Astrocyte (in vitro differentiated cells and primary cell): ENCODE measurements around the gene PRRG4. TPM values are rescaled to one million over a fixed set of nuclear protein-coding genes. Genes with fewer than 3 reads are reported as not detected.

Experiments used
- DNase-seq: peaks from one replicate; pipeline ENCODE4 v3.0.0-alpha.2; 2010; ENCODE audit warnings: low read depth
- FAIRE-seq: peaks from 2 replicates; lab custom pipeline; 2011; peaks lifted over from hg19 to GRCh38; lab: Jason Lieb, UNC
- H2AFZ ChIP-seq: 2 replicates; pipeline ENCODE4 v1.6.0; 2012; ENCODE audit warnings: low read depth, low read length, inconsistent platforms
- H3K27ac ChIP-seq: 2 replicates; pipeline ENCODE4 v1.5.1; 2011; ENCODE audit warnings: low read depth, low read length, inconsistent platforms
- H3K27me3 ChIP-seq: 2 replicates; pipeline ENCODE4 v1.6.0; 2011; ENCODE audit warnings: low read length, inconsistent platforms; ENCODE audit not compliant: insufficient read depth
- H3K36me3 ChIP-seq: 2 replicates; pipeline ENCODE4 v1.5.1; 2011; ENCODE audit warnings: low read length, inconsistent platforms; ENCODE audit not compliant: insufficient read depth
- H3K4me1 ChIP-seq: 2 replicates; pipeline ENCODE4 v1.5.1; 2011; ENCODE audit warnings: low read length, inconsistent platforms; ENCODE audit not compliant: insufficient read depth
- H3K4me2 ChIP-seq: 2 replicates; pipeline ENCODE4 v1.6.0; 2012; ENCODE audit warnings: low read length, inconsistent platforms
- H3K4me3 ChIP-seq: 2 replicates; pipeline ENCODE4 v1.5.1; 2011; ENCODE audit warnings: low read depth, mild to moderate bottlenecking, low read length, inconsistent platforms; ENCODE audit not compliant: insufficient read depth
- H3K79me2 ChIP-seq: 2 replicates; pipeline ENCODE4 v1.6.0; 2012; ENCODE audit warnings: mild to moderate bottlenecking, low read length, inconsistent platforms; ENCODE audit not compliant: insufficient read depth
- H3K9ac ChIP-seq: 2 replicates; pipeline ENCODE4 v1.6.0; 2012; ENCODE audit warnings: mild to moderate bottlenecking, low read length, inconsistent platforms
- H3K9me3 ChIP-seq: 2 replicates; pipeline ENCODE4 v1.5.1; 2012; ENCODE audit warnings: low read depth, mild to moderate bottlenecking, low read length, inconsistent platforms; ENCODE audit not compliant: insufficient read depth
- H4K20me1 ChIP-seq: 2 replicates; pipeline ENCODE4 v1.6.0; 2012; ENCODE audit warnings: low read length, inconsistent platforms; ENCODE audit not compliant: insufficient read depth
- H3K27ac Mint-ChIP-seq: one replicate; pipeline ENCODE4 v1.8.0; 2021; ENCODE audit warnings: mild to moderate bottlenecking, mixed read lengths; ENCODE audit not compliant: unreplicated experiment
- H3K27me3 Mint-ChIP-seq: one replicate; pipeline ENCODE4 v1.8.0; 2021; ENCODE audit warnings: low read depth, mixed read lengths; ENCODE audit not compliant: unreplicated experiment
- H3K36me3 Mint-ChIP-seq: one replicate; pipeline ENCODE4 v1.8.0; 2021; ENCODE audit warnings: low read depth, mixed read lengths; ENCODE audit not compliant: unreplicated experiment
- H3K4me1 Mint-ChIP-seq: one replicate; pipeline ENCODE4 v1.8.0; 2021; ENCODE audit warnings: low read depth, mixed read lengths; ENCODE audit not compliant: unreplicated experiment
- H3K4me3 Mint-ChIP-seq: one replicate; pipeline ENCODE4 v1.8.0; 2021; ENCODE audit warnings: mild to moderate bottlenecking, moderate library complexity, mixed read lengths; ENCODE audit not compliant: unreplicated experiment
- H3K9me3 Mint-ChIP-seq: one replicate; pipeline ENCODE4 v1.8.0; 2021; ENCODE audit warnings: mild to moderate bottlenecking, mixed read lengths; ENCODE audit not compliant: unreplicated experiment
- EZH2 ChIP-seq: IDR thresholded peaks from 2 replicates; pipeline ENCODE4 v1.6.1; 2012; ENCODE audit warnings: mild to moderate bottlenecking, low read length, inconsistent platforms; ENCODE audit not compliant: insufficient read depth
- total RNA-seq: library from RNA; stranded (reverse); gene quantifications from 2 replicates; pipeline ENCODE4 v1.2.1, GENCODE V29; 2021
- TF ChIP-seq, protein P1 (sequence below): IDR thresholded peaks from 2 replicates; pipeline ENCODE4 v1.5.1; 2011; ENCODE audit warnings: low read depth, mild to moderate bottlenecking, inconsistent platforms, low read length, moderate library complexity; ENCODE audit not compliant: insufficient read depth

The PRRG4 gene
- total RNA-seq, 1 donor from 2014 or later = 0.45 TPM

- DNase-seq (no peak), FAIRE-seq (no peak)
- H3K4me2 ChIP-seq = no peak overlapping the region
- TF ChIP-seq, protein P1, sequence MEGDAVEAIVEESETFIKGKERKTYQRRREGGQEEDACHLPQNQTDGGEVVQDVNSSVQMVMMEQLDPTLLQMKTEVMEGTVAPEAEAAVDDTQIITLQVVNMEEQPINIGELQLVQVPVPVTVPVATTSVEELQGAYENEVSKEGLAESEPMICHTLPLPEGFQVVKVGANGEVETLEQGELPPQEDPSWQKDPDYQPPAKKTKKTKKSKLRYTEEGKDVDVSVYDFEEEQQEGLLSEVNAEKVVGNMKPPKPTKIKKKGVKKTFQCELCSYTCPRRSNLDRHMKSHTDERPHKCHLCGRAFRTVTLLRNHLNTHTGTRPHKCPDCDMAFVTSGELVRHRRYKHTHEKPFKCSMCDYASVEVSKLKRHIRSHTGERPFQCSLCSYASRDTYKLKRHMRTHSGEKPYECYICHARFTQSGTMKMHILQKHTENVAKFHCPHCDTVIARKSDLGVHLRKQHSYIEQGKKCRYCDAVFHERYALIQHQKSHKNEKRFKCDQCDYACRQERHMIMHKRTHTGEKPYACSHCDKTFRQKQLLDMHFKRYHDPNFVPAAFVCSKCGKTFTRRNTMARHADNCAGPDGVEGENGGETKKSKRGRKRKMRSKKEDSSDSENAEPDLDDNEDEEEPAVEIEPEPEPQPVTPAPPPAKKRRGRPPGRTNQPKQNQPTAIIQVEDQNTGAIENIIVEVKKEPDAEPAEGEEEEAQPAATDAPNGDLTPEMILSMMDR = no peak
- TF ChIP-seq EZH2 = no peak
- H3K27ac Mint-ChIP-seq = no peak overlapping the region
- no peaks in the 10 kb centered on the region for H3K27me3 Mint-ChIP-seq
- H2AFZ ChIP-seq = no peak overlapping the region
- no peak overlapping the region for H3K4me3 Mint-ChIP-seq
- no peak overlapping the region for H3K9ac ChIP-seq
- peaks cover 16% of the 10 kb centered on the region for H3K4me1 Mint-ChIP-seq
- H3K27ac ChIP-seq = no peak overlapping the region
- H3K36me3 Mint-ChIP-seq = peaks cover 4% of the 10 kb centered on the region
- H3K4me1 ChIP-seq = peaks cover 8% of the 10 kb centered on the region
- no peak overlapping the region for H3K4me3 ChIP-seq
- no peaks in the 10 kb centered on the region for H3K27me3 ChIP-seq
- H3K9me3 ChIP-seq = no peaks in the 10 kb centered on the region
- H3K9me3 Mint-ChIP-seq = no peaks in the 10 kb centered on the region
- H3K79me2 ChIP-seq = peaks cover 100% of the 10 kb centered on the region
- H4K20me1 ChIP-seq = peaks cover 61% of the 10 kb centered on the region
- H3K36me3 ChIP-seq = peaks cover 9% of the 10 kb centered on the region
Measured at GRCh38 chr11:32899438-32899837, 69.7 kb downstream of the PRRG4 start.

DNA sequence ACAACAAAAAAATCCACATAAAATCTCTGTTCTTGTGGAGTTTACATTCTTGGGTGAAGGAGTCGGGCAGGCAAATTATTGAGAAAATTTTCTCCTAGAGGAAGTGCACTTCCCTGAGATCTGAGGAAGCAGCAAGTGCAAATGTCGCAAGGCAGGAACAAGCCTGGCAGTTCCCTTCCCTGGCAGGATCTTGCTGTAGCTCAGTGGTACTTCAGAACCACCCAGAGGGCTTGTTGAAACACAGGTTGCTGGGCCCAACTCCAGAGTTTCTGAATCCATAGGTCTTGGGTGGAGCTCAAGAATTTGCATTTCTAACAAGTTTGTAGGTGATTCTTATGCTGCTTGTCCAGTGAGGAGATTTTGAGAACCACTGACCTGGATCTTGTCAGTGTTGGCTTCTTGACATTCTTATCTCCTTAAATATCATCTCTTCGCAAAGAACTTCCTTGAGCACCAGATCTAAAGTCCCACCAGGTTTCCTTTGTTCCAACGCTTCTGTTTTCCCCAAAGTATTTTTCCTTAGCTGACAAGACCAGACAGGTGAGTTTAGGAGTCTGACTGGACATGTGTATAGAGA, 72.5 kb downstream of the PRRG4 start:
- no peak overlapping the region for H3K4me3 Mint-ChIP-seq
- H3K4me3 ChIP-seq = no peak overlapping the region
- H4K20me1 ChIP-seq = peaks cover 78% of the 10 kb centered on the region
- no peak for FAIRE-seq
- no peak overlapping the region for H3K27ac Mint-ChIP-seq
- H3K36me3 ChIP-seq = peaks cover 9% of the 10 kb centered on the region
- H3K4me1 Mint-ChIP-seq = peaks cover 12% of the 10 kb centered on the region
- no peak overlapping the region for H3K27ac ChIP-seq
- H3K9me3 ChIP-seq = no peaks in the 10 kb centered on the region
- no peak overlapping the region for H3K4me2 ChIP-seq
- no peak overlapping the region for H3K9ac ChIP-seq
- TF ChIP-seq, protein P1 = no peak
- TF ChIP-seq EZH2 = no peak
- H3K4me1 ChIP-seq = no peaks in the 10 kb centered on the region
- H3K79me2 ChIP-seq = peaks cover 98% of the 10 kb centered on the region
- peaks cover 4% of the 10 kb centered on the region for H3K36me3 Mint-ChIP-seq
- no peak overlapping the region for H2AFZ ChIP-seq
- no peaks in the 10 kb centered on the region for H3K27me3 ChIP-seq
- no peak for DNase-seq
- no peaks in the 10 kb centered on the region for H3K27me3 Mint-ChIP-seq
- no peaks in the 10 kb centered on the region for H3K9me3 Mint-ChIP-seq

DNA sequence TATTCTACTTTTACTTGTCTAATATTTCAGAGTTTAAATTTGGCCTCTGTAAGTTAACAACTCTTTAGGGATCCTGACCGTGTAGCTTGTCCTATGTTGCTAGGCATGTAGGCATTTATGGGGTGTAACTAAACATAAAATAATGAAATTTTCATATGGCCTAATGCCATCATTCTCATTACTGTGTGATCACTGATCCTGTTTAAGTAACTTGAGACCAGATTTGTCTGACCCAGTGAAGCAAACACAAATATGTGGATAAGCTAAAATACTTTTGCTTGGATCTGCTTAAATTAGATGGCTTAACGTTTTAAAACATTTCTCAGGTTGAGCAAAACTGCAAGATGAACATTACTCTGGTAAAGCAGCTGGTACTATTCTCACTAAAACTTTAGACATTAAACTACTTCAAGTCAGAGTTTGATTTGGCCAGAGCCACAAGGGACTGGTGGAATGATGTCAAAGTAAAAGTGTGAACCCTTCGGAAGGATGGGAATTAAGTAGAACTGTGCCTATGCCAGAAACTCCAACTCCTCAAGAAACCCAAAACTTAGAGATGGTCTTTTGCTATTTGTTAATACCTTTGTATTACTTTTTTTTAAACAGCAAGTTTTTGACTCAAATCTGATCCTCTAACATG, 75.4 kb downstream of the PRRG4 start:
- DNase-seq (peak; percentile 49), FAIRE-seq (no peak)
- no peak overlapping the region for H3K4me2 ChIP-seq
- no peaks in the 10 kb centered on the region for H3K36me3 ChIP-seq
- no peaks in the 10 kb centered on the region for H3K9me3 Mint-ChIP-seq
- H3K9me3 ChIP-seq = no peaks in the 10 kb centered on the region
- no peak overlapping the region for H3K9ac ChIP-seq
- TF ChIP-seq, protein P1 = no peak
- no peak for TF ChIP-seq EZH2
- H3K4me3 ChIP-seq = no peak overlapping the region
- no peaks in the 10 kb centered on the region for H3K4me1 ChIP-seq
- no peaks in the 10 kb centered on the region for H3K36me3 Mint-ChIP-seq
- peaks cover 98% of the 10 kb centered on the region for H3K79me2 ChIP-seq
- H2AFZ ChIP-seq = no peak overlapping the region
- H3K27ac ChIP-seq = no peak overlapping the region
- H3K4me1 Mint-ChIP-seq = peaks cover 5% of the 10 kb centered on the region
- no peaks in the 10 kb centered on the region for H3K27me3 Mint-ChIP-seq
- H4K20me1 ChIP-seq = peaks cover 75% of the 10 kb centered on the region
- H3K27me3 ChIP-seq = no peaks in the 10 kb centered on the region
- H3K4me3 Mint-ChIP-seq = no peak overlapping the region
- H3K27ac Mint-ChIP-seq = no peak overlapping the region
